H1 (cell line): ENCODE data around the gene TNRC6C.

Experiments
- BRCA1 ChIP-seq: IDR thresholded peaks from 2 replicates; pipeline ENCODE4 v1.6.1; 2012; ENCODE audit warnings: low read depth, low read length, improper control_type of control experiment
- FOSL1 ChIP-seq: IDR thresholded peaks from 2 replicates; pipeline ENCODE4 v1.6.1; 2011; ENCODE audit warnings: mild to moderate bottlenecking, low read depth, low read length, moderate library complexity; ENCODE audit not compliant: insufficient read depth
- MAFK ChIP-seq: IDR thresholded peaks from 2 replicates; pipeline ENCODE4 v1.6.1; 2012; ENCODE audit warnings: low read depth, mild to moderate bottlenecking, improper control_type of control experiment, low read length
- POLR2AphosphoS5 ChIP-seq: IDR thresholded peaks from 2 replicates; pipeline ENCODE4 v1.6.1; 2011; ENCODE audit warnings: low read depth, low read length
- TF ChIP-seq, protein P1 (sequence below), 3 experiments: IDR thresholded peaks; 1 replicate in 2 of 3; 2 replicates in 1 of 3; pipeline versions ENCODE4 v1.5.1 to v1.6.1; 2011; ENCODE audit warnings: low read length in 3 of 3, mild to moderate bottlenecking in 3 of 3, inconsistent platforms in 2 of 3, low read depth in 1 of 3, moderate library complexity in 1 of 3; ENCODE audit not compliant: insufficient read depth in 1 of 3; ENCODE audit errors: control extremely low read depth in 1 of 3

DNA sequence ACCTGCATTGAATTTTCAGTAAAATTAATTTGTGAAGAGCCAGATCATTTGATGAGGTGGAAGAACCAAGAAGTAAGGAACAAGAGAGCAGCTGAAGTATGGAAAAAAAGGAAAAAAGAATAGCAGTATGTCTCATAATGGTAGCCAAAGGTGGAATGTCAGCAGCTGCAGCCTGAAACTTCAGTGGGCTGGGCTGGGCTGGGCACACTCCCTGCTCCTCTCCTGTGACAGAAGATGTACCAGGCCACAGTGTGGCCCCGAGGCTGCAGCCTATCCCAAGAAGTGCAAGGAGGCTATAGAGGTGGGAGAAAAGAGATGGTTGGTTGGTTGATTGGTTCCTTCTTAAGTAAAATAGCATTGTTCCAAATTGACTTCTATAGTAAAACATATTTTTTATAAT is 84.5 kb downstream of the TNRC6C start:
- no peak for TF ChIP-seq BRCA1
- TF ChIP-seq, protein P1, sequence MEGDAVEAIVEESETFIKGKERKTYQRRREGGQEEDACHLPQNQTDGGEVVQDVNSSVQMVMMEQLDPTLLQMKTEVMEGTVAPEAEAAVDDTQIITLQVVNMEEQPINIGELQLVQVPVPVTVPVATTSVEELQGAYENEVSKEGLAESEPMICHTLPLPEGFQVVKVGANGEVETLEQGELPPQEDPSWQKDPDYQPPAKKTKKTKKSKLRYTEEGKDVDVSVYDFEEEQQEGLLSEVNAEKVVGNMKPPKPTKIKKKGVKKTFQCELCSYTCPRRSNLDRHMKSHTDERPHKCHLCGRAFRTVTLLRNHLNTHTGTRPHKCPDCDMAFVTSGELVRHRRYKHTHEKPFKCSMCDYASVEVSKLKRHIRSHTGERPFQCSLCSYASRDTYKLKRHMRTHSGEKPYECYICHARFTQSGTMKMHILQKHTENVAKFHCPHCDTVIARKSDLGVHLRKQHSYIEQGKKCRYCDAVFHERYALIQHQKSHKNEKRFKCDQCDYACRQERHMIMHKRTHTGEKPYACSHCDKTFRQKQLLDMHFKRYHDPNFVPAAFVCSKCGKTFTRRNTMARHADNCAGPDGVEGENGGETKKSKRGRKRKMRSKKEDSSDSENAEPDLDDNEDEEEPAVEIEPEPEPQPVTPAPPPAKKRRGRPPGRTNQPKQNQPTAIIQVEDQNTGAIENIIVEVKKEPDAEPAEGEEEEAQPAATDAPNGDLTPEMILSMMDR (IDR thresholded peaks at IDR 0.05; ENCODE audit: control extremely low read depth in 1 of 3, insufficient read depth in 1 of 3, low read depth in 1 of 3, low read length in 3 of 3) = no peak
- TF ChIP-seq FOSL1 = no peak
- no peak for TF ChIP-seq POLR2AphosphoS5
- no peak for TF ChIP-seq MAFK
